Measurements from ENCODE around the gene C1orf21. TPM values are rescaled to one million over a fixed set of nuclear protein-coding genes. Genes with fewer than 3 reads are reported as not detected.

The C1orf21 gene
- total and polyA plus RNA-seq, 12 donors = 23.2 to 177 (median 87.9) TPM

DNA sequence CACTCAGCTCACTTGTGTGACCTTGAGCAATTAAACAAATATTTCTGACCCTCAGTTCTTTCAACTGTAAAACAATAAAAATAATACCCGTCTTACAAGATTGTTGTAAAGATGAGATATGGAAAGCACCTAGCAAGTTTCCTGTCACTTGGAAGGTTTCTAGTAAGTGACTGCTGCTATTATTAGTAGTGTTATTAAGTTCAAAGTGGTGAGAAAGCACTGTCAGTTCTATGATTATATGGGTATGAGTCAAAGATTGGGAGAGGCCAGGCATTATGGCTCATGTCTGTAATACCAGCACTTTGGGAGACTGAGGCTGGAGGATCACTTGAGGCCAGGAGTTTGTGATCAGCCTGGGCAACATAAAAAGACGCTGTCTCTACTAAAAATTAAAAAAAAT, 145.4 kb downstream of the C1orf21 start:
- 78 to 88% (median 82%) methylated on average over 2 of the region's 2 CpGs for WGBS, 4 donors
- Histone ChIP-seq H3K4me1 (replicated peaks in 1 of 2) (peaks cover 26 to 47% of the 10 kb centered on the region in 2 donors), H3K9me3 (replicated peaks in 1 of 3) (no peaks in the 10 kb centered on the region), H3K4me3 (no peak overlapping the region), H3K36me3 (replicated peaks in 1 of 2) (no peaks in the 10 kb centered on the region), H3K27ac (peak overlapping the region in 3 of 5 donors; percentile 6 to 24 (median 7)), H3K27me3 (no peaks in the 10 kb centered on the region)
- TF ChIP-seq POLR2A (IDR thresholded peaks at IDR 0.05) = no peak
- TF ChIP-seq, protein P1, sequence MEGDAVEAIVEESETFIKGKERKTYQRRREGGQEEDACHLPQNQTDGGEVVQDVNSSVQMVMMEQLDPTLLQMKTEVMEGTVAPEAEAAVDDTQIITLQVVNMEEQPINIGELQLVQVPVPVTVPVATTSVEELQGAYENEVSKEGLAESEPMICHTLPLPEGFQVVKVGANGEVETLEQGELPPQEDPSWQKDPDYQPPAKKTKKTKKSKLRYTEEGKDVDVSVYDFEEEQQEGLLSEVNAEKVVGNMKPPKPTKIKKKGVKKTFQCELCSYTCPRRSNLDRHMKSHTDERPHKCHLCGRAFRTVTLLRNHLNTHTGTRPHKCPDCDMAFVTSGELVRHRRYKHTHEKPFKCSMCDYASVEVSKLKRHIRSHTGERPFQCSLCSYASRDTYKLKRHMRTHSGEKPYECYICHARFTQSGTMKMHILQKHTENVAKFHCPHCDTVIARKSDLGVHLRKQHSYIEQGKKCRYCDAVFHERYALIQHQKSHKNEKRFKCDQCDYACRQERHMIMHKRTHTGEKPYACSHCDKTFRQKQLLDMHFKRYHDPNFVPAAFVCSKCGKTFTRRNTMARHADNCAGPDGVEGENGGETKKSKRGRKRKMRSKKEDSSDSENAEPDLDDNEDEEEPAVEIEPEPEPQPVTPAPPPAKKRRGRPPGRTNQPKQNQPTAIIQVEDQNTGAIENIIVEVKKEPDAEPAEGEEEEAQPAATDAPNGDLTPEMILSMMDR (IDR thresholded peaks at IDR 0.05) = no peak
- no peak for DNase-seq
- intact Hi-C loops (cut with DNase I) = no loop called here

DNA sequence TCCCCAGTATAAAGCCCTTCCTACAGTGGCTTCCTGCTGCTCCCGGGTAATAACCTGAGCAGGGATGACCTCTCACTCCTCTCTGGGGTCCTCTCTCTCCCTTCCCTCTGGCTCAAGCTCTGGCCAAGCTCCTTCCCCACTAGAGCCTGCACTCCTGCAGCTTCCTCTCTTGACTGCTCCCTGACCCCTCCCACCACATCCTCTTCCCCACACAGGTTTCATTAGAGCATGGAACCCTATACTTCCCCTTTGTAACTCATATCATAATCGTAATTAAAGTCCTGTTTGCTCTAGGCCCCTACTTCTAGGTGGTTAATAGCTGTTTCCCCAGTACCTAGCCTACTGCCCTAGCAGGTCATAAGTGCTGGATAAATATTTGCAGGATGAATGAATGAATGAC, 146.2 kb downstream of the C1orf21 start:
- Histone ChIP-seq H3K9me3 (replicated peaks in 1 of 3) (no peaks in the 10 kb centered on the region), H3K4me1 (replicated peaks in 1 of 2) (peaks cover 26 to 49% of the 10 kb centered on the region in 2 donors), H3K4me3 (no peak overlapping the region), H3K27me3 (no peaks in the 10 kb centered on the region), H3K27ac (peak overlapping the region in 2 of 5 donors; percentile 24 to 88), H3K36me3 (replicated peaks in 1 of 2) (no peaks in the 10 kb centered on the region)
- intact Hi-C loops (cut with DNase I) = no loop called here
- 66 to 75% (median 70%) methylated on average over 2 of the region's 2 CpGs for WGBS, 4 donors
- no peak for TF ChIP-seq POLR2A (IDR thresholded peaks at IDR 0.05)
- TF ChIP-seq, protein P1 (IDR thresholded peaks at IDR 0.05) = no peak
- DNase-seq = no peak

DNA sequence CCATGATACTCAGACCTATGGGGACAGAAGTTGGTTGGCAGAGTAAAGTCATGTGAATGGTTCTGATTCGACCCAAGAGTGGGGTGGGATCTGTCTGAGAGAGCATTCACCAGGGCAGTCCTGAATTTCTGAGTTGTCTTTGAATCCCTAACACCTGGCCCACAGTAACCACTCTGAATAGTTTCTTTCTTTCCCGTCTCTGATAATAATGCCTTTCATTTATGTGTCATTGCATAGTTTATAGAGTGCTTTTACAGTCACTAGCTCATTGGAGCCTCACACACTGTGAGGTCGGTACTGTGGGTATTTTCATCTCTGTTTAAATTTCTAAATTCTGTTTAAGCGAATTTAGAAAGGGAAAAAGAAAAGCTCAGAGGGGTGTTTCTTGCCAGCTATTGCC, 147.1 kb downstream of the C1orf21 start:
- Histone ChIP-seq H3K27me3 (no peaks in the 10 kb centered on the region), H3K4me3 (no peak overlapping the region), H3K4me1 (replicated peaks in 1 of 2) (peaks cover 26 to 43% of the 10 kb centered on the region in 2 donors), H3K36me3 (replicated peaks in 1 of 2) (no peaks in the 10 kb centered on the region), H3K9me3 (replicated peaks in 1 of 3) (peaks cover 0 to 8% (median 0%) of the 10 kb centered on the region in 3 donors), H3K27ac (peak overlapping the region in 4 of 5 donors; percentile 83 to 96 (median 90))
- intact Hi-C loops (cut with DNase I) = no loop called here
- TF ChIP-seq, protein P1 (IDR thresholded peaks at IDR 0.05) = no peak
- TF ChIP-seq POLR2A (IDR thresholded peaks at IDR 0.05) = no peak
- 89 to 92% (median 91%) methylated on average over 4 of the region's 4 CpGs for WGBS, 4 donors
- DNase-seq = no peak

DNA sequence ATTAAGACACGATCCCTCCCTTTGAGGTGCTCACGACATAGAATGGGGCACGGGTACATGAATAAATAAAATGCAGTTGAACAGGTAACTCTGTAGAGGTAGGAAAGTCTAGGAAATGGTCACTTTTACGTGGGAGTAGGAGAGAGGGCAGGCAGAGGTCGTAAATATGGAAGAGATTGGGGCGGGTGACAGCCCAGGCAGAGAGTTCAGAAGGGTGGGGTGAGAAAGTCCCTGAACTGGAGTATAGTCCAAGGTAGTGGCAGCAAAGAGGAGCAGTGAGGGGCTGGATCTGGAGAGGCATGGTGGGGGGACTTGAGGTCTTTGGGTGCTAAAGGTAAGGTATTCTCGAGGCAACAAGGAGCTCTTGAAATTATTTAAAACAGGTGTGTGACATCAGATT, 147.9 kb downstream of the C1orf21 start:
- H3K27me3 ChIP-seq = no peaks in the 10 kb centered on the region

More for the DNA sequence above, 147.9 kb downstream of the C1orf21 start:
- peaks cover 26 to 40% of the 10 kb centered on the region in 2 donors for H3K4me1 ChIP-seq (replicated peaks in 1 of 2)
- no peaks in the 10 kb centered on the region for H3K36me3 ChIP-seq (replicated peaks in 1 of 2)
- H3K9me3 ChIP-seq (replicated peaks in 1 of 3) = peaks cover 0 to 9% (median 0%) of the 10 kb centered on the region in 3 donors
- 74 to 80% (median 78%) methylated on average over 7 of the region's 7 CpGs for WGBS, 4 donors
- intact Hi-C loops (cut with DNase I) = no loop called here
- TF ChIP-seq POLR2A (IDR thresholded peaks at IDR 0.05) = no peak
- TF ChIP-seq, protein P1 (IDR thresholded peaks at IDR 0.05) = no peak
- H3K4me3 ChIP-seq = no peak overlapping the region
- DNase-seq = no peak
- peak overlapping the region; percentile 80 to 96 (median 88) for H3K27ac ChIP-seq
